NCI-H146 (cell line): ENCODE results near the gene ZNG1E.
"Not testable (repeated sequence)": the region's sequence is repeated elsewhere in the genome, so short reads cannot be mapped to it uniquely, and the experiment has no call there.

ENCODE experiments used
- DNase-seq: peaks from one replicate; lab custom pipeline; 2025; lab: John Stamatoyannopoulos, UW

Gene ZNG1E

DNA sequence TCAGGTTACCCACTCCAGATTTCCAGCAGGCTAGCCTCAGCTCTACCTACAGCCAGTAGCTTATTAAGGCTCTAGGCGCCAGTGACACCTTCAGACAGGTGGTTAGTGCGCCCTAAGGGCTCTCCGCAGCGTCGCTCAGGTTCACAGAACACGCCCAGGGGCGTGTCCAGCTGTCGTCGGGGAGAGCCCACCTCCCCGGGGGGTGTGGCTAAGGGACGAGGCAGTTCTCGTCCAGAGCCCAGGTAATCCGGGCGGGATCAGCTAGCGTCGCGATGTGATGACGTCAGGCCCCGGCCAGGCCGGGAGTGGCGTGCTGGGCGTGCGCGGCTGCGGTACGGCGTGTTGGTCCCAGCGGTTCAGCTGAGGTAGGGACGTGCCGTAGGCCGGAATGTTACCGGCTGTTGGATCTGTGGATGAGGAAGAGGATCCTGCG is at the start of gene ZNG1E:
Gene ZNG1E, plus strand, starts transcription at position 340 of the 433 bp plus-strand sequence. Its CDS starts 49 bp downstream, at position 389.
- not testable (repeated sequence) for DNase-seq

DNA sequence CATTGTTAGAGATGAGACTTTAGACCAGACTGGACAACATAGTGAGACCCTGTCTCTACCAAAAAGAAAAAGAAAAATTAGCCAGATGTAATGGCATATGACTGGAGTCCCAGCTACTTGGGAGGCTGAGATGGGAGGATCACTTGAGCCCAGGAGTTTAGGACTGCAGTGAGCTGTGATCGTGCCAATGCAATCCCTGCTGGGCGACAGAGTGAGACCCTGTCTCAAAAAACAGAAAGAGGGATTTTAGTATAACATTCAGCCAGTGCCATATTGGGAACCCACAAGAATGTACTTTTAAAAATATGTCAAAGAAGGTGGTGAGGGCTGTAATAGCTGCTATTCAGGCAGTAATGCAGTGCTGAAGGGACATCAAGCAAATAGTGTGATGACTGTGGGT is 2.1 kb upstream of the ZNG1E start:
- not testable (repeated sequence) for DNase-seq

DNA sequence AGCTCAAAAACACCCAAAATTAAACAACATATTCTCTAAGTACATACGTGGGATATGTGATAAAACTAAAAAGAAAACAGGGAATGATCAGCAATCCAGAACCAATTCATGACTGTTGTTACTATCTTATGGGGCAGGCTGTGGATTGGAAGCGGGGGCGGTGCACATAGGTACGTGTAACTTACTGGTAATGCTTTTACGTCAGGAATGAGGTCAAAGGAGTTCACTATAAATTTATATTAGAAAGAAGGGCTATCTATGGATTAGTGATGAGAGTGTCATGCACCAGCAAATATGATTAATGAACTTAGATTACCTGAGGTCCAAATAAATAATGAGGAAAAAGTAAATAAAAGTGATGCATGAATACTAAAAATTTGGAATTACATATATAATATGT is 710 bp upstream of the ZNG1E start:
- DNase-seq: not testable (repeated sequence)

DNA sequence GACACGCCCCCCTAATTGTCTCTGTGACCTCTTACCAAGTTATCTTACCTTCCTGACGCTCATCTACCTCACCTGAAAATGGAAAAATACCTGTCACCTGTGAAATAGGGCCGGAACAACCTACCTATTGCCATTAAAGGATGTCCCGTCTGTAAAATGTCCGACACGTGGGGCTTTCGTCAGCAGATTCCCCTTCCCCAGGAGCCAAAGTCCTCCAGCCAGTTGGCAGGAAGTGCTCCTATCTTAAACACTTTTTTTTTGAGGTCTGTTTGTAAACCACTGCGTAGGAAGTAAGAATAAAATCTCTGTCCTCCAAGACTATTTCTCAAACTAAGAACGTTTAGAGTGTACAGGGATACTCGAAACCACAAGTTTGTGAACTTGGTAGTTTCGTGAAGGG is 661 bp downstream of the ZNG1E start:
- not testable (repeated sequence) for DNase-seq

DNA sequence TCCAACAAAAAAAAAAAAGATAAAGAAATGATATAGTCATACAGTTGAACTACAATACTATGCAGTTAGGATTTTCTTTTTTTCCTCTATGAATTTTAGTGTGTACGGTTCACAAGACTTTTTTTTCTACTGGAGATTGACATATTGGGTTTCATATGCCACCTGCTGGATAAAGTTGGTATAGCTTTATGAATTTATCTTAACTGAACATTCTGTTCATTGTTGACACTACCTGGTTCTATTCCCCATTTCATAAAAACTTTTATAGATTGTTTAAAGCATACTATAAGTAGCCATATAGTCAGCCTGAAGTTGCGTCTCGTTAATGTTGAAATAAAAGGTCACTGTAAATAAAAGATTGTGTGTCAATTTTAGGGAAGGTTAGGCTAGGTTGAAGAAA is 2.8 kb downstream of the ZNG1E start:
- not testable (repeated sequence) for DNase-seq

DNA sequence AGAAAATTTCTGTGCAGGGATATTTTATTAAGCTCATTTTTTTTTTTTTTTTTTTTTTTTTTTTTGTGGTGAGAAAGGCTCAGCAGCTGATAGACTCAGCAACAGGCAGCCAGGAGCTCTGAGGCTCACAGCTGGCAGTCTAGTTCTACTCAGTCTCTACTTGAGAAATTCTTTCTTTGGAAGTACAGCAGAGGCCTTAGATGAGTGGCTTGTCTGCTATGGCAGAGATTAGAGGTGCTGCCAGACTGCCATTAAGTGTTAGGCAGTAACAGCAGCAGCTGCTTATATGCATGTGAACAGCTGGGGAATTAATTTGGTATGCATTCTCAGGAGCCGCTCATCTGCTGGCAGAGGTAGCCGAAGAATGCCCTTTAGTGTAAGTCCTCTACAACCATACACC is 27.8 kb downstream of the ZNG1E start:
- DNase-seq: not testable (repeated sequence)

DNA sequence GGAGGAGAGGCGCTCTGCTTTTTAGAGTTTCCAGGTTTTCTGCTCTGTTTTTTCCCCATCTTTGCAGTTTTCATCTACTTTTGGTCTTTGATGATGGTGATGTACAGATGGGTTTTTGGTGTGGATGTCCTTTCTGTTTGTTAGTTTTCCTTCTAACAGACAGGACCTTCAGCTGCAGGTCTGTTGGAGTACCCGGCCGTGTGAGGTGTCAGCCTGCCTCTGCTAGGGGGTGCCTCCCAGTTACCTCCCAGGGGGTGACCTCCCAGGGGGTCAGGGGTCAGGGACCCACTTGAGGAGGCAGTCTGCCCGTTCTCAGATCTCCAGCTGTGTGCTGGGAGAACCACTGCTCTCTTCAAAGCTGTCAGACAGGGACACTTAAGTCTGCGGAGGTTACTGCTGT is 38.7 kb downstream of the ZNG1E start:
- DNase-seq: not testable (repeated sequence)

DNA sequence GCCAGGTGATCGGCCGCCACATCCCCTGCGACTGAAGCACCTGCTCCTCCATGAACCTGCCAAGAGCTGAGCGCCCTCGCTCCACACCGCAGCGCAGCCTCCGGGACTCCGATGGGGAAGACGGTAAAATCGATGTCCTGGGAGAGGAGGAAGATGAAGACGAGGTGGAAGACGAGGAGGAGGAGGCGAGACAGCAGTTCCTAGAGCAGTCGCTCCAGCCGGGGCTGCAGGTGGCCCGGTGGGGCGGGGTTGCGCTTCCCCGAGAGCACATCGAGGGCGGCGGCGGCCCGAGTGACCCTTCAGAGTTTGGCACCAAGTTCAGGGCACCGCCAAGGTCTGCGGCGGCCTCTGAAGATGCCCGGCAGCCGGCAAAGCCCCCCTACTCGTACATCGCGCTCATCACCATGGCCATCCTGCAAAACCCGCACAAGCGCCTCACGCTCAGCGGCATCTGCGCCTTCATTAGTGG is 61.4 kb downstream of the ZNG1E start, which contains the start of gene FOXD4L4:
Gene FOXD4L4, plus strand, starts transcription at position 51 of the 469 bp plus-strand sequence. Its CDS starts 0 bp downstream, at position 51.
- DNase-seq: not testable (repeated sequence)

DNA sequence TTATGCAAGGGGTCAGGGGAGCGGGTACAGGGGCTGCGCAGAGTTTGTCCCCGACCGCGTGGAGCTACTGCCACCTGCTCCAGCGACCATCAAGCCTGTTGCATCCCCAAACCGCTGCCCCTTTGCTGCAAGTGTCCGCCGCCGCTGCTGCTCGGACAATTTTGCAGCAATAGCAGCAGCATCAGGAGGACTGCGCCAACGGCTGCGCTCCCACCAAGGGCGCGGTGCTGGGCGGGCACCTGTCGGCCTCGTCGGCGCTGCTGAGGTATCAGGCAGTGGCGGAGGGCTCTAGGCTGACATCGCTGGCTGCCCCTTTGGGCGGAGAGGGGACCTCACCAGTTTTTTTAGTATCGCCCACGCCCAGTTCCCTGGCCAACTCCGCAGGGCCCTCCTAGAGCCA is 62.4 kb downstream of the ZNG1E start:
- not testable (repeated sequence) for DNase-seq
